ENCODE measurements around the gene UTS2R.
A peak's percentile ranks its signal among the peaks of the same experiment; 100 is the strongest.
"Not testable (repeated sequence)": the region's sequence is repeated elsewhere in the genome, so short reads cannot be mapped to it uniquely, and the experiment has no call there.

The UTS2R gene

DNA sequence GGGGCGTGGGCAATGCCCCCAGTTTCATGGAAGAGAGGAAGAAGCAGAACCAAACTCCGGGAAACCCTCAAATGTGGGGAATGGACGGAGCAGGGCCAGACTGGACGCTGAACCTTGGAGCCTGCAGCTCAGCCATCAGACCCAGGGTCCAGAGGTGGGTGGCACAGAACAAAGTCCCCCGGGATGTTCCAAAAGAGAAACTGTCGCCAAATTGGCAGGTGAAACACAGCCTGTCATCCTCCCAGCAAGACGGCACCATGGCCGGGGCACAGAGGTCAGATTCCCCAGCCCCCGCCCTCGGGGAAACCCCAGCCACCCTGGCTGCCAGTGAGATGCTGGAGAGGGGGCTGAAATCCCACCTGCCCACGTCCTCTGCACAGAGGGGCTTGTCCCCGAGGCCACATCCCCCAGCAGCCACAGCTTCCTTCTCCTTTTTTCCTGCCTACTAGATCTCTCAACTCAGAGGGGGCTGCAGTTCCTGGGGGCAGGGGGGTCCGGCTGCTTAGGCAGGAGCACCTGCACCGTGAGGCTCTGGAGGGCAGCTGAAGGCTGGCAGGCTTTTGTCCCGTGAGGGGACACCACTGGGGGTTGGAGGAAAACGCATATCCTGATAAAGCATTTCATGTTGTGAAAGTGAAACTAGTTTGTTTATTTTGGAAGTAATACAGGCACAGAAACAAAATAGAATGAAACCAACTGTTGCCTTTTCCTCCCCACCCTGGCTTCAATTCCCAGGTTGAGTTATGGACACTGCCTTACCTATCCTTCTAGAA, 36.8 kb upstream of the UTS2R start:
- DNase-seq = no peak

DNA sequence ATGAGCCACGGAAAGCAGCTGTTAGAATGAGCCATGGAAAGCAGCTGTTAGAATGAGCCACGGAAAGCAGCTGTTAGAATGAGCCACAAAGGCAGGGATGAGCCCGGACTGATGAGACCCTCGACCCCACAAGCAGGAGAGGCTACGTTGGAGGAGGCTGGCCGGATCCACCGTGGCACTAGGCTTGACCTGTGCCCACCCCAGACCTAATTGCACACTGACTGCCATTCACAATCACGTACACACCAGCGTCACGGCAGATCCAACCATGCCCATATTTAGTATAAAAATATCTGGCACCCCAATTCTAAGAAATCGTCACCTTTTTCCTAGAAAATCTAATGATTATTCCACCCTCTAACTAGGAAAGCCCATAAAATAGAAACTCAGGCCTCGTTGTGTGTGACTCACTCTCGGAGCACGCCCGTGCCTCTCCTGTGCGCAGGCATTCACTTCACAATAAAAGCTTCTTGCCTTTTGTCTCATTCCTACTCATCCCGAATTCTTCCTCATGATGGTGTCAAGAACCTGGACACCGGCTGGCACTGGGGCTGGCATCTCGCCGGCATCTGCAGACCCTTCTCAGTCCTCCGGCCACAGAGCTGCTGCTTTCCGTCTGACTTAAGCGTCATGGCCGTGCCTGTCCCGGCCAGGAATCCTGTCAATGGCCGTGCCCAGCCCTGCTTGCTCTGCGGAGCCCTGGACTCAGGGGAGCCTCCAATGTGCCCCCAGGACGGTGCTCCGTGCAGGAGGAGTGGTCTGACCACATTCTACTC, 32.5 kb upstream of the UTS2R start:
- peak; percentile 27 for DNase-seq

DNA sequence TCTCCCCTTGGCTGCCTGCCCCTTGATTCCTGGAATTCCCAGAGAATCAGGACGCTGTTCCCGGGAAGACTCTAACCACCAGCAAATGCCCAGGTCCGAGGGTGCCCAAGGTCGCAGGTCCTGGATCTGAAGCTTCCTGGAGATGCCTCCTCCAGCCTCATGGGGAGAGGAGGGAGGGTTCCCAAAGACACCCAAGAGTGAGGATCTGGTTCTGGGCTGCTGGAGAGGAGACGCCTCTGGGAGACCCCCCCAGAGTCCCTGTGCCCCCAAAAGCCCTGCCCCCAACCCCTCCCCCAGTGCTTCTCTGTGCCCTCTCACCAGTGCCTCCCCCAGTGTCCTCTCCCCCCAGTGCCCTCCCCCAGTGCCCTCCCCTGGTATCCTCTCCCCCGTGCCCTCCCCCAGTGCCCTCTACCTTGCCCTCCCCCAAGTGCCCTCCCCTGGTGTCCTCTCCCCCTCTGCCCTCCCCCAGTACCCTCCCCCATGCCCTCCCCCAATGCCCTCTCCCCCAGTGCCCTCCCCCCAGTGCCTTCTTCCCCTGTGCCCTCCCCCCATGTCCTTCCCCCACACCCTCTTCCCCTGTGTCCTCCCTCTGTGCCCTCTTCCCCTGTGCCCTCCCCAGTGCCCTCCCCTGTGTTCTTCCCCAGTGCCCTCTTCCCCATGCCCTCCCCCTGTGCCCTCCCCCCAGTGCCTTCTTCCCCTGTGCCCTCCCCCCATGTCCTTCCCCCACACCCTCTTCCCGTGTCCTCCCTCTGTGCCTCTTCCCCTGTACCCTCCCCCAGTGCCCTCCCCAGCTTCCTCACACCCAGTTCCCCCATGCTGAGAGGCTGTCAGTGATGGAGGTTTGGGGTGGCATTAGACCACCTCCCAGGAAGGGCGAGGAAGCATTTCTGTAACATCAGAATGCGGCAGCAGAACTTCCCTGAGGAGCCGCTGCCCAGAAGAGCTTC, 31.7 kb upstream of the UTS2R start:
- DNase-seq = no peak

- DNase-seq = no peak
Measured at GRCh38 chr17:82342361-82343079, 29.0 kb upstream of the UTS2R start.

GRCh38 chr17:82343560-82343959, 28.0 kb upstream of the UTS2R start:
- DNase-seq = no peak

DNA sequence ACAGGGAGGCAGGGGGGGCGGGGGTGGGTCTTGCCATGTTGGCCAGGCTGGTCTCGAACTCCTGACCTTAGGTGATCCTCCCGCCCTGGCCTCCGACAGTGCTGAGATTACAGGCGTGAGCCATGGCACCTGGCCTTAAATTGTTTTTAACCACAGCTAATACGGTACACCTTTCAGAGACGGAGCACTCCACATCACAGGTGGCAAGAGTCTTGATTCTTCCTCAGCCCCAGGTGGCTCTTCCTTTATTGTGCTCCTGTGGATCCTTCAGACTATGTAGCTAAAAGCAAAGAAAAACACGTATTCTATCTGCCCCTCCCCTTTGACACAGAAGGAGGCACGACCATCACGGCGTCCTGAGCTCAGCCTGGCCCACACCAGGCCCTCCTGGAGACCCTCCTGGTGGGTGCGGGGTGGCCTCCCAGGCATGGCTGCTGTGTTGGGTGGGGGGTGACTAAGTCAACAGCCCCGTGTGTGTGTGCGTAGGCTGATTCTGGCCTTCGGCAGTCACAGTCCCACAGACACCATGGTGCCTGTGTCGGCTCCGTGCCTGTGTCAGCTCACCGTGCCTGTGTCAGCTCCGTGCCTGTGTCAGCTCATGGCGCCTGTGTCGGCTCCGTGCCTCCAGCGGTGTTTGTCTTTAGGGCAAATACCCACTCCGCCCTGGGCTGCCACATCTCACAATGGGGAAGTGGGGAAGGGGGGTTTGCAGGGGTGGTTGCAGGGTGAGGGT, 27.2 kb upstream of the UTS2R start:
- DNase-seq = no peak

DNA sequence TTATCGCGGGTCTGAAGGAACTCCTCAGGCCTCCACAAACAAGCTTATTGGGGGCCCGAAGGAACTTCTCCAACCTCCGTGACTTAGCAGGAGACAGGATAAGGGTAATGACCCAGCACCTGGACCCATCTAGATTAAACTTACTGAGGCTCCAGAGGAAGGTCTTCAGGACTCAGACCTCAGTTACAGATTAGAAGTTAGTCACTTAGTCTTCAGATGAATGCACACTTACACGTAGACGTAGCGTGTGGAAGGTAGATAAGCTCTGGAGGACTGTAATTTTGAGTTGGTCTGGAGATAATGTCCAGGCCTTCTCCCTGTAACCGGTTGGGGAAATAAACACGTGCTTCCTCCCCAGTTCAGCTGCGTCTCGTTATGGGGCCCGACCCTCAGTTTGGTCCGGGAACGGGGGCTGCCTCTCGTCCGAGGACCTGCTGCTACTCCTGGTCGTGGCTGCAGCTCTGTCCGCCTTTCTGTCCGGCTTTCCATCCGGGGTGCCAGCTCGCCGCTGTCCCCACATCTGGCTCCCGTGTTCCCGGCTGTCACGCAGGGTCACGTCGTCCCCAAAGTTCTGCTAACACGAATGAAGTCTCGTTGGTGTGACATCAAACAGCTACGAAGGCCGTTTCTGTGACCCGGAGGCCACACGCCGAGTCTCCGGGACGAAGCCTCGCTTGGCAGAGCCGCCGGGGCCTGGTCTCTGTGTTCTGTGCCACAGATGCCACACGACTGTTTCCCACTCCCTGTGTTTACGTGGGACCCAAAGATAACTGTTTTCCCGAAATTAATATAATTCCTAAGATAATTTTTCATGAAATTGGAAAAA, 26.2 kb upstream of the UTS2R start:
- no peak for DNase-seq

DNA sequence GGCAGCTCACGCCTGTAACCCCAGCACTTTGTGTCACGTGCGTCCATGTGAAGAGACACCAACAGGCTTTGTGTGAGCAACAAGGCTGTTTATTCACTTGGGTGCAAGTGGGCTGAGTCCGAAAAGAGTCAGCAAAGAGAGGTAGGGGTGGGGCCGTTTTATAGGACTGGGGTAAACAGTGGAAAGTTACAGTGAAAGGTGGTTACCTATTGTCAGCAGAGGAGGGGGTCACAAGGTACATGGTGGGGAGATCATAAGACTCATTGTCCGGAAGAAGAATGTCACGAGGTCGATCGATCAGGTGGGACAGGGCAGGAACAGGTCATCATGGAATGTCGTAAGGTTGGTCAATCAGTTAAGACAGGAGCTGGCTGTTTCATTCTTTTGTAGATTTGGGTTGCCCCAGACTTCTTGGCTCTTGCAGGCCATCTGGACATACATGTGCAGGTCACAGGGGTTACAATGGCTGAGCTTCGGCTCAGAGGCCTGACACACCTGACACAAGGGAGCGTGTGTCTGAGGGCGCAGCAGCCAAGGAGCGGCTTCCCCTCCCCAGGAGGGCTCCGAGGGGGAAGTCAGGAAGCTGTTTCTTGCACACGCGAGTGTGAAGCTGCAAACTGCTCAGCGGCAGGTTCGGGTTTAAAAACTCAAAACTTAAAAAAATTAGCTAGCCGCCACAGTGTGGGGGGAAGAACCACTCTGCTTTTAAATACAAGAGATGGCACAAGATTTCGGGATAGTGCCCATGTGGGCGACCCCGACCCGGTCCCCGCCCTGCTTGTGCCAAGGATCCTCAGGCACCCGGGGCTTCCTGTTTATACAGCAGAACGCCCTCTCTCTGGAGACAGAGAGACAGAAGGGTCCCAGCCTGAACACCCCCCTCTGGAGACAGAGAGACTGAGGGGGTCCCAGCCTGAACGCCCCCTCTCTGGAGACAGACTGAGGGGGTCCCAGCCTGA, 24.9 kb upstream of the UTS2R start:
- no peak for DNase-seq

DNA sequence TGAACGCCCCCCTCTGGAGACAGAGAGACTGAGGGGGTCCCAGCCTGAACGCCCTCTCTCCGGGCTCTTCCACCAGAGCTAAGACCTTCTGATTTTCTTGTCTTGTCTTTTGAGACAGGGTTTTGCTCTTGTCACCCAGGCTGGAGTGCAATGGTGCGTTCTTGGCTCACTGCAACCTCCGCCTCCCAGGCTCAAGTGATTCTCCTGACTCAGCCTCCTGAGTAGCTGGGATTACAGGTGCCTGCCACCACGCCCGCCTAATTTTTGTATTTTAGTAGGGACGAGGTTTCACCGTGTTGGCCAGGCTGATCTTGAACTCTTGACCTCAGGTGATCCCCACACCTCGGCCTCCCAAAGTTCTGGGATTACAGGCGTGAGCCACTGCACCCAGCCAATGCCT, 23.6 kb upstream of the UTS2R start:
- not testable (repeated sequence) for DNase-seq

GRCh38 chr17:82348434-82348833, 23.1 kb upstream of the UTS2R start:
- DNase-seq = no peak

DNA sequence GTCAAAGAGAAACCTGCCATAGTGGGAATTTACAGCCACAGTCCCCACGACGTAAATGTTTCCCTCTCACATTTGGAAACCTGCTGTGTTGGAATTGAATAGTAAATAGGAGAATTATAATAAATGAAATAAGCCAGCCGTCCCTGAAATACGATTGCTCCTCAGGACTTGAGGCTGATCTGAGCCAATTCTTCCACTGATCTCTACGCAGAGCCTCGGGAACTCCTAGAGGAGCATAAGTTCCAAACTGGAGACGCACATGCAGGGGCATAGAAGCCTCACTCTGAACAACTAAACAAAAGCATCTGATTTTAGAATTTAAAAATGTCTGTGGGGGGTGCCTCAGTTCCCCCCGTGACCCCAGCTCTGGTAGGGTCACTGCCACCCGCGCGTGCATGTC, 22.7 kb upstream of the UTS2R start:
- no peak for DNase-seq

DNA sequence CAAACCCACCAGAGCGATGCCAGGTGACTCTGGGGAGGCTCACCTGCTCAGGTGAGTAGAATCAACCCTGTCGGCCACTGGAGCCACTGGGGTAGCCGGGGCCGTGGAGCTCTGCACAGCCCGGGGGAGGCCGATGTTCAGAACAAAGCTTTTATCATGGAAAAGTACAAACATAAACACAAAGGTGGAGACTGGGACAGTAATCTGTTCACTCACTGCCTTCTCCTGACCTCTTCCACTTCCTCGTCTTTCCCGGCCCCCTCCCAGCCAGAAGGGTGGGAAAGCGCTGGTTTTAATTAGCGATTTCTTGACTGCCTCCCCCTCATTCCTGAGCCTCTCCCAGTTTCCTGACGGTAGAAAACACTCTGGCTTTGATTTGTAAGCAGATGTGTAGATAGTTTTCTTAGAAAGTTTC, 22.3 kb upstream of the UTS2R start:
- DNase-seq = no peak

DNA sequence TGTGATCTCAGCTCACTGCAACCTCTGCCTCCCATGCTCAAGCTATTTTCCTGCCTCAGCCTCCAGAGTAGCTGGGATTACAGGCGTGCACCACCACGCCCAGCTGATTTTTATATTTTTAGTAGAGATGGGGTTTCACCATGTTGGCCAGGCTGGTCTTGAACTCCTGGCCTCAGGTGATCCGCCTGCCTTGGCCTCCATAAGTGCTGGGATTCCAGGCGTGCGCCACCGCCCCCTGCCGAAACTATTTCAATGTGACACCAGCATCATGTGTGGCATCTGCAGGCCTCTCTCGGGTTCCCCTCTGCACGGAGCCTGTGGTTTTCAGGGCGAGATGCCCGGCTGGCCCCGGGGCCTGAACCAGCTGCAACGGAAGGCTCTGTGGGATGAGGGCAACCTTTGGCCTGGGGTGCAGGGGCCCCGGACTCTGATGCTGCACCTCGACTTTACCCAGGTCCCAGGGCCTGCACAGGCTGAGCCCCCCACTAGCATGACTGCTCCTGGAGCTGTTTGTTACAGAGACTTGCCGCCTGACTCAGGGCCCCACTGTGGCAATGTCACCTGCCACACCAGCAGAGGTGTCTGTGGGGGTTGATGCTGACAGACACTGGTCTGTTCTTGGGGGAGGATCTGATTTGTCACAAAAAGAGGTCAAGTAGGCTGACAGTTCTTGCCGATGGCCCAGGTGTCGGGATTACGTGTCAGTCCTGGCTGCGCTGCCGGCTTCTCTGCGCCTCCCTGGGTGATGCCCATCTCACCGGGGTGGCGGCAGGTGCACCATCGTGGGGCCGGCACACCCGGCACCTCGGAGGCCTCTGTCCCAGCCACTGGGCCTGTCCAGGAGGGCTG, 21.2 kb upstream of the UTS2R start:
- peak; percentile 55 for DNase-seq

- no peak for DNase-seq
Measured at GRCh38 chr17:82351254-82351712, 20.3 kb upstream of the UTS2R start.

DNA sequence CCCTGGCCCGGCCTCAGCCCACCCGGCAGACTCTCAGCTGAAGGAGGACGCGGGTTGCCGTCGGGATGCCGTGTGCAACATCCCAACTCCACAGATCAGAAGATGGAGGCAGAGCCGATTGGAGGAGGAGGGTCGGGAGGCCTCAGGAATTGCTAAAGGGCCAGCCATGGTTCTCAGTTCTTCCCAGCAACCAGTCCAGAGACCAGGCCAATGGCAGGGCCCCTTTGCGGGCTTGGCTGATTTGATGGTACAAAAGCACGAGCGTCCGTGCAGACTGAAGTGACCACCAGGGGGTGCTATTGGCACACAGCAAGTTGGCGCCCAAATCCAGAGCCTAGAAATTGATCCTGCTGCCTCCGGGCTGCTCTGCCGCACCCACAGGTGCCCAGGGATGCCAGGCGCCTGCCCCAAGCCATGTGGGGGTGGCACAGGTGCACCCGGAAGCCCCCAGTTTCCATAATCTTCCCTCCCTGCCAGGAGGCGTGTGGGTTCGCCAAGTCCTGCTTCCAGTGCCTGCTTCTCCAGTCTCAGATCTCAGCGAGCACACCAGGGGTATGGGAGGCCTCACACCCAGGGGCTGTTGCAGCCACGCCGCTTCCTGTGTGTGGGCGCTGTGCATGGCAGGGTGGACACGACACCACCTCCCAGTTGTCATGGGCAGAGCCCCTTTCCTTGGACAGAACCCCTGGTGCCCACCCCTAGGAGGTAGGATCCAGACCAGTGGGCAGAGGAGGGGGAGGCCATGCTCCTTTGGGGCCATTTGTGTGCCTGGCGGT, 19.7 kb upstream of the UTS2R start:
- peak; percentile 89 for DNase-seq

- DNase-seq = no peak
Measured at GRCh38 chr17:82353484-82353883, 18.1 kb upstream of the UTS2R start.

GRCh38 chr17:82354804-82355308, 16.7 kb upstream of the UTS2R start:
- no peak for DNase-seq

All from activated CD4-positive, alpha-beta T cell treated with anti-CD3 and anti-CD28 coated beads, Interleukin-2, Interleukin-6, amounts not matched to agents 100 ng/mL and 50 ng/mL, durations not matched to agents 16 hours and 8 hours (primary cell).